ENCODE data around the gene SPAG8. TPM values are rescaled to one million over a fixed set of nuclear protein-coding genes. Genes with fewer than 3 reads are reported as not detected.

The SPAG8 gene
- total RNA-seq, 1 donor from 2014 or later: not detected

DNA sequence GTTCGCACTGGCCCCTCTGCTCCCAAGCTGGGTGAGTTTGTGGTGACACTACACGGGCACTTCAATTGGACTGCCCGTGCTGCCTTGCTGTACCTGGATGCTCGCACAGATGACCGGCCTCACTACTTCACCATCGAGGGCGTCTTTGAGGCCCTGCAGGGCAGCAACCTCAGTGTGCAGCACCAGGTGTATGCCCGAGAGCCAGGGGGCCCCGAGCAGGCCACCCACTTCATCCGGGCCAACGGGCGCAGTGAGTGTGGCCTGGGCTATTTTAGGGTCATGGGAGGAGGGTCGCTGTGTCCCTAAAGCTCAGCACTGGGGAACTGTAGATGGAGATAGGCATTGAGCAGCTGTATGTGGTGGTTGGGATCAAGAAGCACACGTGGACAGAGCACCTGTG is 19.2 kb downstream of the SPAG8 start:
- peaks cover 31% of the 10 kb centered on the region for H3K9me3 Mint-ChIP-seq (ENCODE audit: unreplicated experiment)
- no peak for DNase-seq

GRCh38 chr9:35792024-35792813 is 19.8 kb downstream of the SPAG8 start:
- peak; percentile 43 for DNase-seq
- peak overlapping the region; percentile 92 for H3K4me3 Mint-ChIP-seq (ENCODE audit: unreplicated experiment)
- H3K4me1 Mint-ChIP-seq (ENCODE audit: low read depth, unreplicated experiment): peaks cover 41% of the 10 kb centered on the region
- H3K36me3 Mint-ChIP-seq (ENCODE audit: unreplicated experiment): peaks cover 9% of the 10 kb centered on the region
- H3K9me3 Mint-ChIP-seq (ENCODE audit: unreplicated experiment): peaks cover 29% of the 10 kb centered on the region
- peaks cover 29% of the 10 kb centered on the region for H3K27me3 Mint-ChIP-seq (ENCODE audit: unreplicated experiment)
- peak overlapping the region; percentile 97 for H3K27ac Mint-ChIP-seq (ENCODE audit: unreplicated experiment)
- TF ChIP-seq, protein P1, sequence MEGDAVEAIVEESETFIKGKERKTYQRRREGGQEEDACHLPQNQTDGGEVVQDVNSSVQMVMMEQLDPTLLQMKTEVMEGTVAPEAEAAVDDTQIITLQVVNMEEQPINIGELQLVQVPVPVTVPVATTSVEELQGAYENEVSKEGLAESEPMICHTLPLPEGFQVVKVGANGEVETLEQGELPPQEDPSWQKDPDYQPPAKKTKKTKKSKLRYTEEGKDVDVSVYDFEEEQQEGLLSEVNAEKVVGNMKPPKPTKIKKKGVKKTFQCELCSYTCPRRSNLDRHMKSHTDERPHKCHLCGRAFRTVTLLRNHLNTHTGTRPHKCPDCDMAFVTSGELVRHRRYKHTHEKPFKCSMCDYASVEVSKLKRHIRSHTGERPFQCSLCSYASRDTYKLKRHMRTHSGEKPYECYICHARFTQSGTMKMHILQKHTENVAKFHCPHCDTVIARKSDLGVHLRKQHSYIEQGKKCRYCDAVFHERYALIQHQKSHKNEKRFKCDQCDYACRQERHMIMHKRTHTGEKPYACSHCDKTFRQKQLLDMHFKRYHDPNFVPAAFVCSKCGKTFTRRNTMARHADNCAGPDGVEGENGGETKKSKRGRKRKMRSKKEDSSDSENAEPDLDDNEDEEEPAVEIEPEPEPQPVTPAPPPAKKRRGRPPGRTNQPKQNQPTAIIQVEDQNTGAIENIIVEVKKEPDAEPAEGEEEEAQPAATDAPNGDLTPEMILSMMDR (IDR thresholded peaks at IDR 0.05; ENCODE audit: partially characterized antibody, unreplicated experiment): no peak

More for the DNA sequence above, 19.2 kb downstream of the SPAG8 start:
- H3K36me3 Mint-ChIP-seq (ENCODE audit: unreplicated experiment): peaks cover 9% of the 10 kb centered on the region
- peak overlapping the region; percentile 97 for H3K27ac Mint-ChIP-seq (ENCODE audit: unreplicated experiment)
- H3K27me3 Mint-ChIP-seq (ENCODE audit: unreplicated experiment): peaks cover 29% of the 10 kb centered on the region
- H3K4me1 Mint-ChIP-seq (ENCODE audit: low read depth, unreplicated experiment): peaks cover 43% of the 10 kb centered on the region
- H3K4me3 Mint-ChIP-seq (ENCODE audit: unreplicated experiment): peak overlapping the region; percentile 92
- TF ChIP-seq, protein P1 (IDR thresholded peaks at IDR 0.05; ENCODE audit: partially characterized antibody, unreplicated experiment): no peak

DNA sequence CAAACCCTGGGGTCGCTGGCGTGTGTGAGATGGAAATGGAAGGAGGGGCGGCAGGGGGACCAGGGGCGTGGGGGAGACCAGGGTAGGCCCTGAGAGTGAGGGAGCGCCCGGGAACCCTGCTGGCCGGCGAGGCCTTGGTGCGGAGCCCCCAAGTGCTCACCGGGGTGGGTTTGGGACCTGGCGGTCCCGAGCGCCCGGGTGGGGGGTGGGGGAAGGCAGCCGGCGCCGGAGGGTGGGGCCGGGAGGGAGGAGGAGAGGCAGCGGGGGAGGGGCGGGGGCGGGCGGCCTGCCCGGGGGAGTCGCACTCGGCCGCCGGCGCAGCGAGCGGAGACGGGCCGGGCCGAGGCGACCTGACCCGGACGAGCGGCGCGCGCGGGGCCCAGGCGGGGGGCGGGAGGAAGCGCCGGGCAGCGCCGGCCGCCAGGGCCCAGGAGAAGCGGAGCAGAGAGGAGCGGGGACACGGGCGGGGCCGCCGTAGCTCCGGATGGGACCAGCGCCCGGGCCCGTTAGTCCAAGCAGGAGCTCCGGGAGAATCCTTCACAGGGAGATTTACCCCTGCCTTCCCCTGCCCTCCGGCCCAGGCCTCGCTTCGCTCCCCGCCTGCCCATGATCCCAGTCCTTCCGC is 20.7 kb downstream of the SPAG8 start, which contains the start of gene NPR2:
Gene NPR2, plus strand, starts transcription at position 295 of the 625 bp plus-strand sequence. CDS start 818 bp downstream, outside the sequence.
- H3K4me1 Mint-ChIP-seq (ENCODE audit: low read depth, unreplicated experiment): peaks cover 35% of the 10 kb centered on the region
- TF ChIP-seq, protein P1 (IDR thresholded peaks at IDR 0.05; ENCODE audit: partially characterized antibody, unreplicated experiment): no peak
- H3K27me3 Mint-ChIP-seq (ENCODE audit: unreplicated experiment): peaks cover 27% of the 10 kb centered on the region
- H3K9me3 Mint-ChIP-seq (ENCODE audit: unreplicated experiment): peaks cover 27% of the 10 kb centered on the region
- H3K4me3 Mint-ChIP-seq (ENCODE audit: unreplicated experiment): peak within 1 kb of the TSS; percentile 92
- peak within 1 kb of the TSS; percentile 100 for H3K27ac Mint-ChIP-seq (ENCODE audit: unreplicated experiment)
- H3K36me3 Mint-ChIP-seq (ENCODE audit: unreplicated experiment): peaks cover 9% of the 10 kb centered on the region
- peak; percentile 64 for DNase-seq

DNA sequence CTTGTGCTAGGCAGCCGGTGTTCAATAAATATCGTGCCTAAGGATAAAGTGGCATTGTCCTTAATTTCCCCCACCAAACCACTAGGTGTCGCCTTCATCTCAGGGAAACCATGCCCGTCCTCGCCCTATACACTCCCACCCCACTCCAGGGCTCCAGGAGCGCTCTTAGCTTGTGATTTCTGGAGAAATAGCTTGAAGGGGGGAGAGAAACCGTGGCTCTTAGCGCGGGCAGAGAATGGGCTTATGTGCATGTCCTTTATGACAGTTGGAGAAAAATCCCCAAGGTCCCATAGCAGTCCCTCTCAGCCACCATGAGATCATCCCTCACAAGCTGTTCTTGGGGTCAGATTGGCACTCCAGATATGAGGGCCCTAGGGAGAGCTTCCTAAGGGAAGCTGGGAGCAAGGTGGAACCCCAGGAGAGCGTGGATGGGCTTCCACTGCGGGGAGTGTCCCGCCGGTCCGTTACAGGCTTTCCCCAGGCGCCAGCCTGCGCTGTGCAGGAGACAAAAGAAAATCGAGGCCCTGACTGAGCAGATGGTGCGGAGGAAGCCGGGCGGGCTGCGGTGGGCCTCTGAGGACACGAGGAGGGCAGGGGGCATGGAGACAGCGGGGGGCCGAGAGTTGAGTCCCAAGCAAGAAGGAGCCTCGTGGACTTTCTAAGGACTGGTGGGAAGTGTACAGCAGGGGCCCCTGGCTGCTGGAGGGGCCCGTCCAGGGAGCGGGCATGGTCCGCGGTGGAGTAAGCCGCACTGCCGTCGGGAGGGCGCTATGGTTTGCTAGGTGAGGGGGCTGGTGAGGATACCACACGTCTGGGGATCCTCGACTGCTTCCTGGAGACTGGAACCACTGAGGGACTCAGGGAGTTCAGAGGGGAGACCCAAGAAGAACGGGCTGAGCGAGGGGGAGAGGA is 21.4 kb downstream of the SPAG8 start:
- Mint-ChIP-seq H3K4me1 (ENCODE audit: low read depth, unreplicated experiment) (peaks cover 31% of the 10 kb centered on the region), H3K4me3 (ENCODE audit: unreplicated experiment) (peak overlapping the region; percentile 91), H3K36me3 (ENCODE audit: unreplicated experiment) (peaks cover 7% of the 10 kb centered on the region), H3K9me3 (ENCODE audit: unreplicated experiment) (peaks cover 27% of the 10 kb centered on the region), H3K27ac (ENCODE audit: unreplicated experiment) (peak overlapping the region; percentile 100), H3K27me3 (ENCODE audit: unreplicated experiment) (peaks cover 24% of the 10 kb centered on the region)
- peak; percentile 81 for DNase-seq
- TF ChIP-seq, protein P1 (IDR thresholded peaks at IDR 0.05; ENCODE audit: partially characterized antibody, unreplicated experiment): peak; percentile 89
